ENCODE measurements around the gene CRYBA4. TPM values are rescaled to one million over a fixed set of nuclear protein-coding genes. Genes with fewer than 3 reads are reported as not detected.
"Not testable (repeated sequence)": the region's sequence is repeated elsewhere in the genome, so short reads cannot be mapped to it uniquely, and the experiment has no call there.

Gene CRYBA4
- total RNA-seq, 1 donor from 2014 or later: not detected

GRCh38 chr22:26612652-26613051, 9.1 kb upstream of the CRYBA4 start:
- ATAC-seq (no peak), DNase-seq (no peak)
- no peak for TF ChIP-seq CTCF (IDR thresholded peaks at IDR 0.05)
- no peak overlapping the region for H3K27ac ChIP-seq
- no peaks in the 10 kb centered on the region for H3K27me3 ChIP-seq
- H3K9me3 ChIP-seq: no peaks in the 10 kb centered on the region
- no peaks in the 10 kb centered on the region for H3K36me3 ChIP-seq
- intact Hi-C loops (cut with DNase I): no loop called here
- H3K4me3 ChIP-seq: no peak overlapping the region
- H3K4me1 ChIP-seq: peaks cover 2% of the 10 kb centered on the region

GRCh38 chr22:26613753-26614152, 8.0 kb upstream of the CRYBA4 start:
- H3K9me3 ChIP-seq; H3K4me3 ChIP-seq; DNase-seq; H3K27ac ChIP-seq; ATAC-seq; H3K27me3 ChIP-seq; intact Hi-C loops (cut with DNase I); H3K4me1 ChIP-seq; H3K36me3 ChIP-seq: not testable (repeated sequence)

GRCh38 chr22:26614322-26614721, 7.4 kb upstream of the CRYBA4 start:
- no peaks in the 10 kb centered on the region for H3K27me3 ChIP-seq
- intact Hi-C loops (cut with DNase I): no loop called here
- no peak for DNase-seq
- peaks cover 2% of the 10 kb centered on the region for H3K4me1 ChIP-seq
- H3K27ac ChIP-seq: no peak overlapping the region
- no peak overlapping the region for H3K4me3 ChIP-seq
- no peak for ATAC-seq
- TF ChIP-seq CTCF (IDR thresholded peaks at IDR 0.05): no peak
- no peaks in the 10 kb centered on the region for H3K9me3 ChIP-seq
- no peaks in the 10 kb centered on the region for H3K36me3 ChIP-seq

GRCh38 chr22:26615149-26615548, 6.6 kb upstream of the CRYBA4 start:
- Histone ChIP-seq H3K9me3 (no peaks in the 10 kb centered on the region), H3K27ac (no peak overlapping the region), H3K36me3 (no peaks in the 10 kb centered on the region), H3K27me3 (no peaks in the 10 kb centered on the region), H3K4me3 (no peak overlapping the region), H3K4me1 (peaks cover 2% of the 10 kb centered on the region)
- ATAC-seq: no peak
- intact Hi-C loops (cut with DNase I): no loop called here
- no peak for DNase-seq
- no peak for TF ChIP-seq CTCF (IDR thresholded peaks at IDR 0.05)

- DNase-seq (no peak), ATAC-seq (no peak)
- Histone ChIP-seq H3K27me3 (no peaks in the 10 kb centered on the region), H3K9me3 (no peaks in the 10 kb centered on the region), H3K4me3 (no peak overlapping the region), H3K27ac (no peak overlapping the region), H3K4me1 (peaks cover 2% of the 10 kb centered on the region), H3K36me3 (no peaks in the 10 kb centered on the region)
- no peak for TF ChIP-seq CTCF (IDR thresholded peaks at IDR 0.05)
- intact Hi-C loops (cut with DNase I): no loop called here
These were observed 5.8 kb upstream of the CRYBA4 start for GRCh38 chr22:26615830-26616435.

- no peaks in the 10 kb centered on the region for H3K9me3 ChIP-seq
- H3K4me1 ChIP-seq: peaks cover 2% of the 10 kb centered on the region
- H3K36me3 ChIP-seq: no peaks in the 10 kb centered on the region
- no peak overlapping the region for H3K4me3 ChIP-seq
- no peaks in the 10 kb centered on the region for H3K27me3 ChIP-seq
- no peak for ATAC-seq
- TF ChIP-seq CTCF (IDR thresholded peaks at IDR 0.05): no peak
- intact Hi-C loops (cut with DNase I): no loop called here
- no peak overlapping the region for H3K27ac ChIP-seq
- DNase-seq: no peak
These were observed 5.1 kb upstream of the CRYBA4 start for GRCh38 chr22:26616650-26617049.
